ENCODE data around the gene ARVCF. TPM values are rescaled to one million over a fixed set of nuclear protein-coding genes. Genes with fewer than 3 reads are reported as not detected.

The ARVCF gene
- total and polyA plus RNA-seq, 2 donors (not counting 1 experiment from before 2014, with no cell fraction given): 2.2 to 6.7 TPM

- Histone ChIP-seq H3K9me3 (ENCODE audit: control extremely low read depth in 1 of 3, control insufficient read depth in 2 of 3, insufficient read depth in 1 of 3, low read length in 2 of 3) (peaks cover 0 to 15% (median 0%) of the 10 kb centered on the region in 3 donors), H3K4me1 (ENCODE audit: control insufficient read depth in 2 of 2, insufficient read depth in 2 of 2, low read length in 2 of 2) (peaks cover 0 to 24% of the 10 kb centered on the region in 2 donors), H3K79me2 (ENCODE audit: control insufficient read depth, insufficient read depth, low read length) (peaks cover 47% of the 10 kb centered on the region), H3K4me3 (ENCODE audit: control extremely low read depth in 1 of 5, extremely low read depth in 1 of 5, insufficient read depth in 1 of 5, low read depth in 2 of 5, low read length in 4 of 5) (no peak overlapping the region), H3K9ac (ENCODE audit: low read length) (no peak overlapping the region), H3K27ac (ENCODE audit: low read length in 2 of 2) (no peak overlapping the region), H4K20me1 (ENCODE audit: control insufficient read depth, insufficient read depth, low read length, poor library complexity, severe bottlenecking) (peaks cover 25% of the 10 kb centered on the region), H3K4me2 (replicated peaks; ENCODE audit: low read depth, low read length, poor library complexity, severe bottlenecking) (no peak overlapping the region), H3K36me3 (replicated peaks in 1 of 2; ENCODE audit: control extremely low read depth in 1 of 2, control insufficient read depth in 1 of 2, extremely low read depth in 1 of 2, insufficient read depth in 2 of 2, low read length in 1 of 2) (peaks cover 0 to 39% of the 10 kb centered on the region in 2 experiments), H3K27me3 (replicated peaks in 1 of 4; ENCODE audit: control extremely low read depth in 1 of 4, control insufficient read depth in 3 of 4, insufficient read depth in 4 of 4, low read length in 3 of 4) (no peaks in the 10 kb centered on the region), H2AFZ (ENCODE audit: insufficient read depth, low read depth, low read length, poor library complexity, severe bottlenecking) (no peak overlapping the region)
- CTCF ChIA-PET: interaction anchor here (2.7 kb wide), 1 partner anchor 26 kb away, joined by 11 read pairs; no protein-coding TSS in a partner anchor
- WGBS (ENCODE audit: insufficient coverage): 97% methylated on average over 4 of the region's 9 CpGs
- Mint-ChIP-seq H3K27ac (no peak overlapping the region), H3K27me3 (no peaks in the 10 kb centered on the region), H3K9me3 (ENCODE audit: insufficient read depth) (no peaks in the 10 kb centered on the region), H3K4me3 (no peak overlapping the region), H3K4me1 (peaks cover 33% of the 10 kb centered on the region)
- DNase-seq (no peak), ATAC-seq (ENCODE audit: low read depth) (no peak)
- intact Hi-C loops (cut with micrococcal nuclease): loop anchor here (2.0 to 5.0 kb wide), 2 partner anchors 53 to 69 kb away; no protein-coding TSS in a partner anchor
- POLR2A ChIA-PET: no interaction called here
- no peak for TF ChIP-seq EZH2 (IDR thresholded peaks at IDR 0.05; ENCODE audit: borderline replicate concordance, insufficient read depth, low read depth, low read length, poor library complexity, severe bottlenecking)
- TF ChIP-seq, protein P1, sequence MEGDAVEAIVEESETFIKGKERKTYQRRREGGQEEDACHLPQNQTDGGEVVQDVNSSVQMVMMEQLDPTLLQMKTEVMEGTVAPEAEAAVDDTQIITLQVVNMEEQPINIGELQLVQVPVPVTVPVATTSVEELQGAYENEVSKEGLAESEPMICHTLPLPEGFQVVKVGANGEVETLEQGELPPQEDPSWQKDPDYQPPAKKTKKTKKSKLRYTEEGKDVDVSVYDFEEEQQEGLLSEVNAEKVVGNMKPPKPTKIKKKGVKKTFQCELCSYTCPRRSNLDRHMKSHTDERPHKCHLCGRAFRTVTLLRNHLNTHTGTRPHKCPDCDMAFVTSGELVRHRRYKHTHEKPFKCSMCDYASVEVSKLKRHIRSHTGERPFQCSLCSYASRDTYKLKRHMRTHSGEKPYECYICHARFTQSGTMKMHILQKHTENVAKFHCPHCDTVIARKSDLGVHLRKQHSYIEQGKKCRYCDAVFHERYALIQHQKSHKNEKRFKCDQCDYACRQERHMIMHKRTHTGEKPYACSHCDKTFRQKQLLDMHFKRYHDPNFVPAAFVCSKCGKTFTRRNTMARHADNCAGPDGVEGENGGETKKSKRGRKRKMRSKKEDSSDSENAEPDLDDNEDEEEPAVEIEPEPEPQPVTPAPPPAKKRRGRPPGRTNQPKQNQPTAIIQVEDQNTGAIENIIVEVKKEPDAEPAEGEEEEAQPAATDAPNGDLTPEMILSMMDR (IDR thresholded peaks at IDR 0.05): no peak
These were observed 23.2 kb upstream of the ARVCF start for GRCh38 chr22:20039683-20040325.

- Mint-ChIP-seq H3K4me3 (no peak overlapping the region), H3K4me1 (peaks cover 45% of the 10 kb centered on the region), H3K27me3 (no peaks in the 10 kb centered on the region), H3K27ac (no peak overlapping the region), H3K9me3 (ENCODE audit: insufficient read depth) (peaks cover 3% of the 10 kb centered on the region)
- intact Hi-C loops (cut with micrococcal nuclease): loop anchor here (2.0 to 5.0 kb wide), 2 partner anchors 51 to 68 kb away; no protein-coding TSS in a partner anchor
- H3K4me1 ChIP-seq (ENCODE audit: control insufficient read depth in 2 of 2, insufficient read depth in 2 of 2, low read length in 2 of 2): peaks cover 3 to 33% of the 10 kb centered on the region in 2 donors
- no peak overlapping the region for H2AFZ ChIP-seq (ENCODE audit: insufficient read depth, low read depth, low read length, poor library complexity, severe bottlenecking)
- ChIA-PET POLR2A (no interaction called here), CTCF (interaction anchor here (0.9 to 2.7 kb wide), 5 partner anchors 17 to 70 kb away, joined by 3 to 11 read pairs (median 3); partner anchors contain the start of gene TANGO2)
- H3K4me2 ChIP-seq (replicated peaks; ENCODE audit: low read depth, low read length, poor library complexity, severe bottlenecking): no peak overlapping the region
- H3K79me2 ChIP-seq (ENCODE audit: control insufficient read depth, insufficient read depth, low read length): peaks cover 49% of the 10 kb centered on the region
- WGBS (ENCODE audit: insufficient coverage): 97% methylated on average over 5 of the region's 7 CpGs
- TF ChIP-seq, protein P1 (IDR thresholded peaks at IDR 0.05): no peak
- TF ChIP-seq EZH2 (IDR thresholded peaks at IDR 0.05; ENCODE audit: borderline replicate concordance, insufficient read depth, low read depth, low read length, poor library complexity, severe bottlenecking): no peak
- no peak overlapping the region for H3K27ac ChIP-seq (ENCODE audit: low read length in 2 of 2)
- H4K20me1 ChIP-seq (ENCODE audit: control insufficient read depth, insufficient read depth, low read length, poor library complexity, severe bottlenecking): peaks cover 27% of the 10 kb centered on the region
- no peak overlapping the region for H3K9ac ChIP-seq (ENCODE audit: low read length)
- peaks cover 0 to 32% of the 10 kb centered on the region in 2 experiments for H3K36me3 ChIP-seq (replicated peaks in 1 of 2; ENCODE audit: control extremely low read depth in 1 of 2, control insufficient read depth in 1 of 2, extremely low read depth in 1 of 2, insufficient read depth in 2 of 2, low read length in 1 of 2)
- no peak for ATAC-seq (ENCODE audit: low read depth)
- DNase-seq: no peak
- peaks cover 0 to 27% (median 9%) of the 10 kb centered on the region in 3 donors for H3K9me3 ChIP-seq (ENCODE audit: control extremely low read depth in 1 of 3, control insufficient read depth in 2 of 3, insufficient read depth in 1 of 3, low read length in 2 of 3)
- H3K4me3 ChIP-seq (ENCODE audit: control extremely low read depth in 1 of 5, extremely low read depth in 1 of 5, insufficient read depth in 1 of 5, low read depth in 2 of 5, low read length in 4 of 5): no peak overlapping the region
- no peaks in the 10 kb centered on the region for H3K27me3 ChIP-seq (replicated peaks in 1 of 4; ENCODE audit: control extremely low read depth in 1 of 4, control insufficient read depth in 3 of 4, insufficient read depth in 4 of 4, low read length in 3 of 4)
These were observed 22.0 kb upstream of the ARVCF start for GRCh38 chr22:20038574-20038973.

Measured in B cell (primary cell).